Keratinocyte (primary cell): ENCODE measurements around the gene PPOX. TPM values are rescaled to one million over a fixed set of nuclear protein-coding genes. Genes with fewer than 3 reads are reported as not detected.

ENCODE experiments used
- DNase-seq: peaks from one replicate; pipeline ENCODE4 v3.0.0-alpha.2; 2011; ENCODE audit warnings: low read depth, missing footprints, low spot score
- FAIRE-seq: peaks from 2 replicates; lab custom pipeline; 2011; peaks lifted over from hg19 to GRCh38; lab: Jason Lieb, UNC
- H2AFZ ChIP-seq: 2 replicates; pipeline ENCODE4 v1.6.0; 2012; ENCODE audit warnings: low read length, control low read depth, inconsistent platforms; ENCODE audit not compliant: control insufficient read depth
- H3K27ac ChIP-seq: 2 replicates; pipeline ENCODE4 v1.5.1; 2011; ENCODE audit warnings: low read length; ENCODE audit not compliant: control insufficient read depth, insufficient read depth
- H3K27me3 ChIP-seq: 3 replicates; pipeline ENCODE4 v1.6.0; 2011; ENCODE audit warnings: low read length; ENCODE audit not compliant: control insufficient read depth, insufficient read depth; ENCODE audit errors: extremely low read depth
- H3K36me3 ChIP-seq, 2 experiments: 2 replicates in 1 of 2; 3 replicates in 1 of 2; pipeline ENCODE4 v1.5.1; 2011; ENCODE audit warnings: low read length in 2 of 2, mild to moderate bottlenecking in 1 of 2; ENCODE audit not compliant: control insufficient read depth in 2 of 2, insufficient read depth in 2 of 2; ENCODE audit errors: extremely low read depth in 1 of 2
- H3K4me1 ChIP-seq: 3 replicates; pipeline ENCODE4 v1.5.1; 2011; ENCODE audit warnings: low read length; ENCODE audit not compliant: control insufficient read depth, insufficient read depth; ENCODE audit errors: extremely low read depth
- H3K4me2 ChIP-seq: 3 replicates; pipeline ENCODE4 v1.6.0; 2011; ENCODE audit warnings: low read depth, low read length; ENCODE audit not compliant: control insufficient read depth, insufficient read depth; ENCODE audit errors: extremely low read depth
- H3K4me3 ChIP-seq, 3 experiments: fragments of 200-600 bp in 1 of 3; sonication (generic) in 1 of 3; 2 replicates in 2 of 3; 3 replicates in 1 of 3; pipeline ENCODE4 v1.5.1; 2011 to 2016; ENCODE audit warnings: low read length in 3 of 3, mild to moderate bottlenecking in 3 of 3, control low read depth in 2 of 3, inconsistent platforms in 1 of 3, low read depth in 1 of 3, mixed read lengths in 1 of 3, mixed run types in 1 of 3, moderate library complexity in 1 of 3; ENCODE audit not compliant: control insufficient read depth in 2 of 3, insufficient read depth in 2 of 3; ENCODE audit errors: extremely low read depth in 1 of 3
- H3K79me2 ChIP-seq: 2 replicates; pipeline ENCODE4 v1.6.0; 2012; ENCODE audit warnings: low read length; ENCODE audit not compliant: control insufficient read depth, insufficient read depth
- H3K9ac ChIP-seq: 3 replicates; pipeline ENCODE4 v1.6.0; 2011; ENCODE audit warnings: low read length; ENCODE audit not compliant: control insufficient read depth, insufficient read depth; ENCODE audit errors: extremely low read depth
- H3K9me1 ChIP-seq: 3 replicates; pipeline ENCODE4 v1.6.0; 2011; ENCODE audit warnings: low read length; ENCODE audit not compliant: control insufficient read depth, insufficient read depth; ENCODE audit errors: extremely low read depth
- H3K9me3 ChIP-seq: 2 replicates; pipeline ENCODE4 v1.5.1; 2012; ENCODE audit warnings: low read depth, low read length; ENCODE audit not compliant: control insufficient read depth
- H4K20me1 ChIP-seq: 3 replicates; pipeline ENCODE4 v1.6.0; 2011; ENCODE audit warnings: low read length; ENCODE audit not compliant: control insufficient read depth, insufficient read depth; ENCODE audit errors: extremely low read depth
- EZH2 ChIP-seq: IDR thresholded peaks from one replicate; pipeline ENCODE4 v1.6.1; 2012; ENCODE audit warnings: inconsistent platforms, mild to moderate bottlenecking, low read length, moderate library complexity
- dilution Hi-C: fragments of 300-500 bp; cut with MboI; formaldehyde crosslinking; loops from one replicate; pipeline ENCODE4 v1.7.0; 2020; ENCODE audit warnings: low sequenced_read_pairs; ENCODE audit not compliant: extremely low pct_ligation_motif_present
- polyA plus RNA-seq, 5 experiments: library from polyadenylated mRNA; depleted of rRNA in 3 of 5; stranded (reverse) in 3 of 5; stranded (forward) in 1 of 5; unstranded in 1 of 5; fragments of >200 nt; gene quantifications; 1 replicate in 1 of 5; 2 replicates in 3 of 5; 3 replicates in 1 of 5; pipeline versions ENCODE4 v1.2.1 to v1.2.3, GENCODE V29; 2011 to 2012; ENCODE audit warnings: missing spikeins in 2 of 5, low read depth in 1 of 5, low replicate concordance in 1 of 5
- TF ChIP-seq, protein P1 (sequence below), 3 experiments: IDR thresholded peaks in 1 of 3; conservative IDR thresholded peaks in 1 of 3; optimal IDR thresholded peaks in 1 of 3; 2 replicates in 2 of 3; 3 replicates in 1 of 3; pipeline versions ENCODE3 to v1.5.1; 2011; ENCODE audit warnings: low read length in 3 of 3, mild to moderate bottlenecking in 3 of 3, moderate library complexity in 2 of 3, control low read depth in 1 of 3, inconsistent platforms in 1 of 3; ENCODE audit not compliant: insufficient read depth in 2 of 3; ENCODE audit errors: extremely low read depth in 1 of 3

Gene PPOX
- polyA plus RNA-seq, 1 donor (not counting 4 experiments of a cell fraction or from before 2014, with no cell fraction given) = 17.1 TPM

DNA sequence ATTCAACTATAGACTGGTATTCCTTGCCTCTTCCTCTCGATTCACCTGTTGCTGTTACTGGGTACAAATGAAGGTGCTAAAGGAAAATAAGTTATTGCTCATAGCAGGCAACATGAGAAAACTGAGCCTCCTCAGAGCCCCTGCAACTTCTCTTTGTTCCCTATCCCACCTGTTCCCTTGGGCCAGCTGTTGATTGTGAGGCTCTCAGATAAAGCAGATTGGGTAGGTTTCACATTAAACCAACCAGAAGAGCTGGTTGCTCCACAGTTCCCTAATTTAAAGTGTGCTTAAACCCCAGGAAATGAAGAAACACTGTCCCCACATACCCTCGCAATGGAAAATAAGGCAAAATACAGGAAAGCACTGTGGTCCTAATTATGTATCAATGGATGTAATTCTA lies 38.6 kb upstream of the PPOX start:
- DNase-seq (no peak), FAIRE-seq (no peak)
- TF ChIP-seq, protein P1, sequence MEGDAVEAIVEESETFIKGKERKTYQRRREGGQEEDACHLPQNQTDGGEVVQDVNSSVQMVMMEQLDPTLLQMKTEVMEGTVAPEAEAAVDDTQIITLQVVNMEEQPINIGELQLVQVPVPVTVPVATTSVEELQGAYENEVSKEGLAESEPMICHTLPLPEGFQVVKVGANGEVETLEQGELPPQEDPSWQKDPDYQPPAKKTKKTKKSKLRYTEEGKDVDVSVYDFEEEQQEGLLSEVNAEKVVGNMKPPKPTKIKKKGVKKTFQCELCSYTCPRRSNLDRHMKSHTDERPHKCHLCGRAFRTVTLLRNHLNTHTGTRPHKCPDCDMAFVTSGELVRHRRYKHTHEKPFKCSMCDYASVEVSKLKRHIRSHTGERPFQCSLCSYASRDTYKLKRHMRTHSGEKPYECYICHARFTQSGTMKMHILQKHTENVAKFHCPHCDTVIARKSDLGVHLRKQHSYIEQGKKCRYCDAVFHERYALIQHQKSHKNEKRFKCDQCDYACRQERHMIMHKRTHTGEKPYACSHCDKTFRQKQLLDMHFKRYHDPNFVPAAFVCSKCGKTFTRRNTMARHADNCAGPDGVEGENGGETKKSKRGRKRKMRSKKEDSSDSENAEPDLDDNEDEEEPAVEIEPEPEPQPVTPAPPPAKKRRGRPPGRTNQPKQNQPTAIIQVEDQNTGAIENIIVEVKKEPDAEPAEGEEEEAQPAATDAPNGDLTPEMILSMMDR (optimal IDR thresholded peaks at IDR 0.05 in 1 of 3, IDR thresholded peaks at IDR 0.05 in 1 of 3, conservative IDR thresholded peaks at IDR 0.05 in 1 of 3; ENCODE audit: extremely low read depth in 1 of 3, insufficient read depth in 2 of 3, low read length in 3 of 3) = no peak
- no peak for TF ChIP-seq EZH2
- H2AFZ ChIP-seq = no peak overlapping the region
- no peaks in the 10 kb centered on the region for H3K27me3 ChIP-seq
- H3K27ac ChIP-seq = no peak overlapping the region
- dilution Hi-C loops = no loop called here
- H3K4me1 ChIP-seq = no peaks in the 10 kb centered on the region
- no peaks in the 10 kb centered on the region for H4K20me1 ChIP-seq
- H3K9ac ChIP-seq = no peak overlapping the region
- peaks cover 58% of the 10 kb centered on the region for H3K79me2 ChIP-seq
- no peak overlapping the region for H3K4me3 ChIP-seq
- H3K9me3 ChIP-seq = no peaks in the 10 kb centered on the region
- H3K36me3 ChIP-seq = peaks cover 11 to 36% of the 10 kb centered on the region in 2 experiments
- H3K4me2 ChIP-seq = no peak overlapping the region
- no peaks in the 10 kb centered on the region for H3K9me1 ChIP-seq

DNA sequence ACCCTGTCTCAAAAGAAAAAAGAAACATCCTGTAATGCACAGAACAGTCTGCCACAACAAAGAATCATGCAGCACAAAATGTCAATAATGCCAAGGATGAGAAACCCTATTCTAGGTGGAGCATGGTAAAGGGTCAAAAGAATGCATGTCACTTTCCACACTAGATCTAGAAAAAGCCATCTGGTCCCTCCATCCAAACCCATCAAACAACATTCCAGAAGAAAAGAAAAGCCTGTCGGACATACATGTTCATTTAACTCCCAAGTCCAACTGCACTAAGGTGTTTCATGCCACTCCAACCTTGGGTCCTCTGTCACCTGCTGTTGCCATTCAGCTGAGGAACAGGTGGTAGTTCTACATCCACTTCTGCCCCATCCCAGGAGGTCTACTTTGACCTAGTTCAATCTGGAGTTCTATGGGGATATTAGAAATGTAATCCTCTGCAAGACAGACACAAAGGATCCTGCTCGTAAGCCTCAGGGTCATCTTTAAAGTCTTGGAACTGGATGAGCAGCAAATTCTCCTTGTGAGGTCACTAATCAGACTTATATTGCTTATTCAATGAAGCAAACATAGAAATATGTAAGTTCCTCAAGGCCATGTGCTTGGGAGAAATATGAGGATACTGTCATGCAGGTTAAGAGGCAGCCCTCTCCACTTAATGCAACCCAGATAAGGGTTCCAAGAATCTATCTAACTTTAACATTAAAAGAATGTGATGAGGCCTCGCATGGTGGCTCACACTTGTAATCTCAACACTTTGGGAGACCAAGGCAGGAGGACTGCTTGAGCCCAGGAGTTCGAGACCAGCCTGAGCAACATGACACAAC lies 37.4 kb upstream of the PPOX start:
- Histone ChIP-seq H2AFZ (no peak overlapping the region), H3K27ac (no peak overlapping the region), H3K79me2 (peaks cover 58% of the 10 kb centered on the region), H3K4me1 (no peaks in the 10 kb centered on the region), H3K4me2 (no peak overlapping the region), H4K20me1 (no peaks in the 10 kb centered on the region), H3K36me3 (peaks cover 5 to 29% of the 10 kb centered on the region in 2 experiments), H3K9me1 (no peaks in the 10 kb centered on the region), H3K4me3 (no peak overlapping the region), H3K9ac (no peak overlapping the region), H3K9me3 (no peaks in the 10 kb centered on the region), H3K27me3 (no peaks in the 10 kb centered on the region)
- DNase-seq = no peak
- dilution Hi-C loops = no loop called here
- TF ChIP-seq, protein P1 (optimal IDR thresholded peaks at IDR 0.05 in 1 of 3, IDR thresholded peaks at IDR 0.05 in 1 of 3, conservative IDR thresholded peaks at IDR 0.05 in 1 of 3; ENCODE audit: extremely low read depth in 1 of 3, insufficient read depth in 2 of 3, low read length in 3 of 3) = no peak
- no peak for TF ChIP-seq EZH2
- no peak for FAIRE-seq
